ENCODE measurements around the gene DHRSX.
"Not testable (repeated sequence)": the region's sequence is repeated elsewhere in the genome, so short reads cannot be mapped to it uniquely, and the experiment has no call there.

DHRSX gene

DNA sequence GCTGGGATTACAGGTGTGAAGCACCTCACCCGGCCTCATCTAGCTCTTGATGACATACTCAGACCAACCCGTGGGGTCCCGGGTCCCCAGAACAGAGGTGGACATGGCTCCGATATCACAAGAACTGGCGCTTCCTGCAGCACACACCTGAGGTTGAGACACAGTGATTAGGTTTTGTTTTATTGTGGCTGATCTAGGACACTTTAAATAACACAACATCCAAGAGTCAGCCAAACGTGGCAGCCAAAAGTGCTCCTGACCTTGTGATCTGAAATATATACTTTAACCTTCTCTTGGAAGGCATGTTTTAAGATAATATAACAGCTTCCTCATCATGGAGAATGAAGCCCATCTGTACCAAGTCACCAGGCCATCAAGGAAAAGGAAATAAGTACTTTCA, 198.9 kb downstream of the DHRSX start:
- no peak for DNase-seq

DNA sequence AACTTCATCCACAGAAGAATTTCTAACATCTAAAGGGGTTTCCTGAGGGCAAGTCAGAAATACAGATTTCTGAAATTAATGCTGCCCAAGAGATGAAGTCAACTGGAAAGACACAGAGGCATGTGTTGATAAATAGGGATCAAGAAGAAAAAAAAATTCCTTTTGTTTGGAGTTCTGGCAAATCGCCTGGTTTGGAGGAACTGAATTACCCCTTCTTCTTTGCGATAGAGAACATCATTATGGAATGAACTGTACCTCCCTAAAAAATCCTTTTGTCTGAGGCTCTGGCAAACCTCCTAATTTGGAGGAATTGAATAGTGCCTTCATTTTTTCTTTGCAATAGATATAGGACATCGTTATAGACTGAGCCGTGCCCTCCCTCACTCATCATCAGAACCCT, 200.9 kb downstream of the DHRSX start:
- peak; percentile 18 for DNase-seq

DNA sequence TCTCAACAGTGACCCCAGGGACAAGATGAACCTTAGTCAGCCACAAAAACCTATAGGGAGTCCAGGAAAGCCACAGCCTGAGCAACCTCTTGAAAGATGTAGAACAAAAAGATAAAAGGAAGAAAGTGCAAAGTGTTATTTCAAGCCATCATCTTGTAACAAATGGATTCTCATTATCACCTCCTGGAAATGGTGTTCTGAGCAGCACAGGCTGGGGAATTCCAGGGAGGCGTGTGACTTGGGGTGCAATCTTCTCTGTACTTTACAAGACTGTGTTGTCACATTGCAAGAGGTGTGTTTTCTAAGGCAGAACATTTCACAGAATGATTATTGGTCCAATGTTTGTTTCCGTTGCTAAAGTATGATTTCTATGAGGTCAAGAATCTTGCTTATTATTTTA, 214.0 kb downstream of the DHRSX start:
- no peak for DNase-seq

DNA sequence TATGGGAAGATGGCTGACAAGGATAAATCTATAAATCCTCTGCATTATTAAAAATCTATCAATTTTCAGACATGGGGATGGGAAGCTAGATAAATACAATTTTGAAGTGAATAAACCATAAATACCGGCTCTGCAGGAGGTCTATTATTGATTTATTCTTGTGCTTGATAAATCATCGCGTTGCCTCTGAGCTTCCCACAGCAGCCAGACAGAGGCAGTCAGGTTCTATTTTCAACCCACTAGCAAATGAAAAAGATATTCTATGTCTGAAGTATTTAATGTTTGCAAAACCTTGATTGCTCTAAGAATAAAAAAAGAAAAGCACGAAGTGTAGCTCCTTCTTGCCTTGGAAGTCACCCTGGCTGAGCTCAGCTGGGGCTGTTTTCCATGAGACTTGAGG, 216.2 kb downstream of the DHRSX start:
- DNase-seq, result no peak

DNA sequence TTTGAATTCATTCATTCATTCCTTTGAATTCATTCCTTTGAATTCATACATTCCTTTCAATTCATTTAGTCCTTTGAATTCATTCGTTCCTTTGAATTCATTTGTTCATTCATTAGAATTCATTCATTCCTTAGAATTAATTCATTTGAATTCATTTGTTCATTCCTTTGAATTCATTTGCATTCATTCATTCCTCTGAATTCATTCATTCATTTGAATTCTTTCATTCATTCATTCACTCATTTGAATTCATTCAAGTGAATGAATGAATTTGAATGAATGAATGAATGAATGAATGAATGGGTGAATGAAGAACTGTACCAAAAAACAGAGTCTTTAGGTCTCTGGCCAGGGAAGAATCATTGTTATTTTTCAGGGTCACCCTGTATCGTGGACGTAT, 216.6 kb downstream of the DHRSX start:
- DNase-seq, result no peak

DNA sequence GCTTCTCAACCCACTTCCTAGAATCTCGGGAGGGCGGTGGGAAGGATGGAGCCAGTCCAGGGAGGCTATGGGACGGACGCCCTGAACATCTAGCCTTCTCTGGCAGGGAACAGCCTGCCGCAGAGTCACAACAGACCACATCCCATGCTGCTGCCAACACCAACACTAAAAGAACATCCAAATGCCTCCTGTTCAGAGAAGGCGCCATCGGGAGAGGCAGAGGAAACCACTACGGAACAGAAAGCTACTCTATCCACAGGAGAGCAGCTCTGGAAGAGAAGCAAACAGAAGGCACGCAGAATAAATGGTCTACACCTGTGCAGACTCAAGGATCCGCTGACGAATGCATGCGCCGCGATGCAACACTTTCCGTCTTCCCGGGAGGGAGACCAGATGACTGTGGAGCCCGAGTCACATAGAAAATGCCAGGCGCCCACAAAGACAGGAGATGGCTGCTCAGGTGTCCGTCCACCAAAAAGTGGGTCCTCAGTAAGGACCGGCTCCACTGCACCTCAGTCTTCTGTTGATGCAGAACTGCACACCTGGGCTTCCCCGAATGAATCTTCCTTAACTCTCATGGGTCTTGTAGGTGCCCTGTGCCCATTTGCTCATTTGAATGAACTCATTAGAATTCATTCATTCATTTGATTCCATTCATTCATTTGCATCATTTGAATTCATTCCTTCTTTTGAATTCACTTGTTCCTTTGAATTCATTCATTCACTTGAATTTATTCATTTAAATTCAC, 217.5 kb downstream of the DHRSX start:
- no peak for DNase-seq

DNA sequence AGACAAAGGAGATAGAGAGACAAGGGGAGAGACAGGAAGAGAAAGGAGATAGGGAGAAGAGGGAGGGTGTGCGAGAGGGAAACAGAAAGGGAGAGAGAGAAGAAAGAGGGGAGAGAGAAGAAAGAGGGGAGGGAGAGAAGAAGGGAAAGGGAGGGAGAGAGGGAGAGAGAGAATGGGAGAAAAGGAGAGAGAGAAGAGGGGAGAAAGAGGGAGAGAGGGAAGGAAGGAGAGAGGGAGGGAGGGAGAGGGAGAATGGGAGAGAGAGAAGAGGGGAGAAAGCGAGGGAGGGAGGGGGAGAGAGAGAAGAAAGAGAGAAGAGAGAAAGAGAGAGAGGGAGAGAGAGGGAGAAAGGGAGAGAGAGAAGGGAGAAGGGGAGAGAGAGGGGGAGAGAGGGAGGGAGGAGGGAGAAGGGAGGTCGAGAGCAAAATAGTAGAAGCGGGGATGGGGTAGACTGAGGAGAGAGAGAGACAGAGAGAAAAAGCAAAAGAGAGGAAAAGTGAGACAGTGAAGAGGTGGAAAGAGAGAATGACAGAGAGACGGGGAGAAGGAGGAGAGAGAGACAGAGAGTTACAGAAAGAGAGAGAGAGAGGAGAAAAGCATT, 218.2 kb downstream of the DHRSX start:
- no peak for DNase-seq

DNA sequence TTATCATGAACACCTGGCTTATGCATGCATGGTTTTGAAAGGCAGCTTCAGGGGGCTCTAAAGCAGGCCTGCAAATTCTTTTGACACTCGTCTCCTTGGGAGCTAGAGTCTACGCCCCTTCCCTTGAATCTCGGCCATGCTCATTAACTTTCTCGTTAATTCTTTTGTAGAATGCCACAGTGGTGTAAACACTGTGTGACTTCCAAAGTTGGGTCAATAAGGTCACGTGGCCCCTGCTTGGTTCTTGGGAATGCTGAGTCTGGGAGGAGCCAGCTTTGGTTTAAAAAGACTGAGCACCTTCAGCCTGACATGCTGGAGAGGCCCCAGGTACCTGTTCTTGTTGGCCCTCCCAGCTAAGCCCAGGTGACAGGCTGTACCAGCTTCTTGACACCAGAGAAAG, 228.4 kb downstream of the DHRSX start:
- no peak for DNase-seq

DNA sequence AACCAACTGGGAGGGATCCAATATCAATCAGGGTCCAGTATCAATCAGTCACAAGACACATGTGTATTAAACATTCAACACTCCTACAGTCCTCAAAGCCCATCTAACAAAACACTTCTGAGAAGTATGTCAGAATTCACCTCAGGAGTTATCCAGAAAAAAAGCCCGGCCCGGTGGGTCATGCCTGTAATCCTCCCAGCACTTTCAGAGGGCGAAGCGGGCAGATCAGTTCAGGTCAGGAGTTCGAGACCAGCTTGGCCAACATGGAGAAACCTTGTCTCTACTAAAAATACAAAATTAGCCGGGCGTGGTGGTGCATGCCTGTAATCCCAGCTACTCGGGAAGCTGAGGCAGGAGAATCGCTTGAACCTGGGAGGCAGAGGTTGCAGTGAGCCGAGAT, 229.2 kb downstream of the DHRSX start:
- DNase-seq, result not testable (repeated sequence)

DNA sequence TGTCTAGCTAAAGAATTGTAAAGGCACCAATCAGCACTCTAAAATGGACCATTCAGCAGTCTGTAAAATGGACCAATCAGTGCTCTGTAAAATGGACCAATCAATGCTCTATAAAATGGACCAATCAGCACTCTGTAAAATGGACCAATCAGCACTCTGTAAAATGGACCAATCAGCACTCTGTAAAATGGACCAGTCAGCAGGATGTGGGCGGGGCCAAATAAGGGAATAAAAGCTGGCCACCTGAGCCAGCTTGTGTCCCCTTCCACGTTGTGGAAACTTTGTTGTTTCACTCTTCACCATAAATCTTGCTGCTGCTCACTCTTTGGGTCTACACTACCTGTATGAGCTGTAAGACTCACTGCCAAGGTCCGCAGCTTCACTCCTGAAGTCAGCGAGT, 230.0 kb downstream of the DHRSX start:
- not testable (repeated sequence) for DNase-seq

DNA sequence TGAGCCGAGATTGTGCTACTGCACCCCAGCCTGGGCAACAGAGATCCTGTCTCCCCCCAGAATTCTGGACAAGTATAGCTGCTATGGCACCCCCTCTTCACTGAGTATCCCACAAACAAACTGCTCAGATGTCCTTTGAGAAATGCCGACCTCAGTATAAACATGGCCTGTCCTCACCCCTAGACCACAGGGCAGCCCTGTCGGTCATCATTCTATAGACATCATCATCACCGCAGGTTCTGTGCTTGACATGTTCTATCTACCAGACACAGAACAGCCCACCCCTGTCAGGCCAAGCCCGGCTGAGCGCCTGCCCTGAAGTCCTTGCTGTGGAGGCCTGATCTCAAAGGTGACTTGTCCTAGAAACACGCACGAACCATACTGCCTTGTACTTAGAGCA, 232.9 kb downstream of the DHRSX start:
- DNase-seq, result no peak

DNA sequence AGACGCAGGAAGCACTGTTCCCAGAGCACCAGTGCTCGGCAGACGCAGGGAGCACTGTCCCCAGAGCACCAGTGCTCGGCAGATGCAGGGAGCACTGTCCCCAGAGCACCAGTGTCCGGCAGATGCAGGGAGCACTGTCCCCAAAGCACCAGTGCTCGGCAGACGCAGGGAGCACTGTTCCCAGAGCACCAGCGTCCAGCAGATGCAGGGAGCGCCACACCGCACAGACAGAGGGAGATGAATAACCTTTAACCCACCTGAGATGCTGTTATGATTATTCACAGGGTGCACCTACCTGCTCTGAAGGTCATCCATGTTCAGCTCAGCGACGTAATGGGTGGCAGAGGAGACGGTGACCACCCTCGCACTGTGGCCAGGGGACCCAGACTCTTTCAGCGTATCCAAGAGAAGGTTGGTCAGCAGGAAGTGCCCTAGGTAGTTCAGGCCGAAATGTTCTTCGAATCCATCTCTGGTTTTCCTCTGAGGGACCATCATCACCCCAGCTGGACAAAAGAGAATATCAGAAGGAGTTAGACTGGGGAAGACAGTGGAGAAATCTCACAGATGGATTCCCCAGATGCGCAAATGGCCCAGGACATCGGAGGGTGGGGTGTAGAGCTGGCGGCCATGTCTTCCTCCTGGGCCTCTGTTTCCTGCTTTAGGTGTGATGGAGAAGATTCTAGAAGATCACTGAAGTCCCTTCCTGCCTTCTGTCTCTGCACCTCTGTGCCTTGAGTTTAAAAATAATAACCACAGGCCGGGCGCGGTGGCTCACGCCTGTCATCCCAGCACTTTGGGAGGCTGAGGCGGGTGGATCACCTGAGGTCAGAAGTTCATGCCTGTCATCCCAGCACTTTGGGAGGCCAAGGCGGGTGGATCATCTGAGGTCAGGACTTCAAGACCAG, 234.1 kb downstream of the DHRSX start:
- DNase-seq, result no peak

DNA sequence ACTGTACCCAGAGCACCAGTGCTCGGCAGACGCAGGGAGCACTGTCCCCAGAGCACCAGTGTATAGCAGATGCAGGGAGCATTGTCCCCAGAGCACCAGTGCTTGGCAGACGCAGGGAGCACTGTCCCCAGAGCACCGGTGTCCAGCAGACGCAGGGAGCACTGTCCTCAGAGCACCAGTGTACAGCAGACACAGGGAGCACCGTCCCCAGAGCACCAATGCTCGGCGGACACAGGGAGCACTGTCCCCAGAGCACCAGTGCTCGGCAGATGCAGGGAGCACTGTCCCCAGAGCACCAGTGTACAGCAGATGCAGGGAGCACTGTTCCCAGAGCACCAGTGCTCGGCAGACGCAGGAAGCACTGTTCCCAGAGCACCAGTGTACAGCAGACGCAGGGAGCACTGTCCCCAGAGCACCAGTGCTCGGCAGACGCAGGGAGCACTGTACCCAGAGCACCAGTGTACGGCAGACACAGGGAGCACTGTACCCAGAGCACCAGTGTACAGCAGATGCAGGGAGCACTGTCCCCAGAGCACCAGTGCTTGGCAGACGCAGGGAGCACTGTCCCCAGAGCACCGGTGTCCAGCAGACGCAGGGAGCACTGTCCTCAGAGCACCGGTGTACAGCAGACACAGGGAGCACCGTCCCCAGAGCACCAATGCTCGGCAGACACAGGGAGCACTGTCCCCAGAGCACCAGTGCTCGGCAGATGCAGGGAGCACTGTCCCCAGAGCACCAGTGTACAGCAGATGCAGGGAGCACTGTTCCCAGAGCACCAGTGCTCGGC, 234.9 kb downstream of the DHRSX start:
- DNase-seq, result not testable (repeated sequence)

DNA sequence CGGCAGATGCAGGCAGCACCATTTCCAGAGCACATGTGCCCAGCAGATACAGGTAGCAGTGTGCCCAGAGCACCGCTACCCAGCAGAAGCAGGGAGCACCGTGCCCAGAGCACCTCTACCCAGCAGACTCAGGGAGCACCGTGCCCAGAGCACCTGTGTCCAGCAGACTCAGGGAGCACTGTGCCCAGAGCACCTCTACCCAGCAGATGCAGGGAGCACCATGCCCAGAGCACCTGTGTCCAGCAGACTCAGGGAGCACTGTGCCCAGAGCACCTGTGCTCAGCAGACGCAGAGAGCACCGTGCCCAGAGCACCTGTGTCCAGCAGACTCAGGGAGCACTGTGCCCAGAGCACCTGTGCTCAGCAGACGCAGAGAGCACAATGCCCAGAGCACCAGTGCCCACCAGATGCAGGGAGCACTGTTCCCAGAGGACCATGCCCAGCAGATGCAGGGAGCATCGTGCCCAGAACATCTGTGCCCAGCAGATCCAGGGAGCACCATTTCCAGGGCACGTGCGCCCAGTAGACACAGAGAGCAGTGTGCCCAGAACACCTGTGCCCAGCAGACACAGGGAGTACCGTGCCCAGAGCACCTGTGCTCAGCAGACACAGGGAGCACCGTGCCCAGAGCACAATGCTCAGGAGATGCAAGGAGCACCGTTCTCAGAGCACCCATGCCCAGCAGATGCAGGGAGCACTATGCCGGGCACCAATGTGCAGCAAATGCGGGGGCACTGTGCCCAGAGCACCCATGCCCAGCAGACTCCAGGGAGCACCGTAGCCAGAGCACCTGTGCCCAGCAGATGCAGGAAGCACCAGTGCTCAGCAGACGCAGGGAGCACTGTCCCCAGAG, 236.4 kb downstream of the DHRSX start:
- no peak for DNase-seq

DNA sequence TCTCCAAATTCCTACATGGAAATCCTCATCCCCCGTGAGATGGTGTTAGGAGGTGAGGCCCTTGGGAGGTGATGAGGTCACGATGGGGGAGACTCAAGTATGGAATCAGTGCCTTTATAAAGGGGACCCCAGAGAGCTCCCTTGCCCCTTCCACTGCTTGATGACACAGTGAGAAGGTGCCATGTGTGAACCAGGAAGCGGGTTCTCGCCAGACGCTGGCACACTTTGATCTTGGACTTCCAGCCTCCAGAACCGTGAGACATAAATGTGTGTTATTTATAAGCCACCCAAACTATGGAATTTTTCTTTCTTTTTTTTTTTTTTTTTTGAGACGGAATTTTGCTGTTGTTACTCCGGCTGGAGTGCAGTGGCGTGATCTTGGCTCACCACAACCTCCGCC, 237.6 kb downstream of the DHRSX start:
- no peak for DNase-seq

DNA sequence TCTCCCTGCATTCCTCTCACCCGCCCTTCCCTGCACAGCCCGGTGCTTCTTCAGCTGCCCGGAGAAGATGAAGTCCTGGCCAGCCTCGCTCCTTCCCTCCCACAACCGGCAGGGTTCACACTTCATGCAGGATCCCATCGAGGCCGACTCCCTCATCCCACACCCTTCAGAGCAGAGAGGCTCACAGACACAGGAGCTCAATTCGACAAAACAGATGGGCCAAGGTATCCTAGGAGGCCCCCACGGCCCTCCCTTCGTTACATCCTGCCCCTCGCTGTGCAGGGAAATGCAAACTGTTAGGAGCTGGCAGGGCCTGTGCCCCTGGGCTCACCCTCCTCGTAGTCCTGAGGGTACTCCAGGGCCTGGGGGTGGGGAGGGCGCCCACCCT, 238.1 kb downstream of the DHRSX start:
- DNase-seq, result no peak

DNA sequence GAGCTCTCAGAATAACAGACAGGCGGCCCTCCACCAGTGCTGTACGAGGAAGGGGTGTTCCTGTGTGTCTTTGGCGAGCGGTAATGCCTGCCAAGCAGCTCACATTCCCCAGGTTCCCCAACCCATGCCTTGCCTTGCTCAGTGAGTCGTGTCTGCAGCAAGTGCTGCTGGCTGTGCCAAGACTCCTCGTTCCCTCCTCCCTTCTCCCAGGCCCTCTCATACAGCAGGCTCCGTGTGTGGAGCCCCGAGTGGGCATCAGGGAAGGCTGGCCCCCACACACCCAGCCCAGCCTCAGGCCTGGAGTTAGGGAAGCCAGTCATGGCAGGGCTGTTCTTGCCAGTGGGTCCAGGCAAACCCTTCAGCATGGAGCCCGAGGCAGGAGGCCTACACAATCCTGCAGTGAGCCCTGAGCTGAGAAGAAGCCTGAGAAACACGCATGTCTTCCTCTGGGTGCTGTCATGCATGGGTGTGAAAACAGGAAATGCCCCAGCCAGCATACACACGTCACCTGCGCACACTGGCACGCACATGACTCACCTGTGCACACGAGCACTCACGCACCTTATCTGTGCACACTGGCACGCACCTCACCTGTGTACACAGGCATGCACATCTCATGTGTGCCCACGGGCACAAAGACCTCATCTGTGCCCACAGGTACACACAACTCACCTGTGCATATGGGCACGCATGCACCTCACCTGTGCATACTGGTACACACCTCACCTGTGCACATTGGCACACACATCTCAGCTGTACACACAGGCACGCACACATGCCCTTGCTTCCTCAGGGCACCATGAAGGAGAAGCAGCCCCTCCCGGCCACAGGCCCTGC, 238.7 kb downstream of the DHRSX start:
- DNase-seq, result no peak

DNA sequence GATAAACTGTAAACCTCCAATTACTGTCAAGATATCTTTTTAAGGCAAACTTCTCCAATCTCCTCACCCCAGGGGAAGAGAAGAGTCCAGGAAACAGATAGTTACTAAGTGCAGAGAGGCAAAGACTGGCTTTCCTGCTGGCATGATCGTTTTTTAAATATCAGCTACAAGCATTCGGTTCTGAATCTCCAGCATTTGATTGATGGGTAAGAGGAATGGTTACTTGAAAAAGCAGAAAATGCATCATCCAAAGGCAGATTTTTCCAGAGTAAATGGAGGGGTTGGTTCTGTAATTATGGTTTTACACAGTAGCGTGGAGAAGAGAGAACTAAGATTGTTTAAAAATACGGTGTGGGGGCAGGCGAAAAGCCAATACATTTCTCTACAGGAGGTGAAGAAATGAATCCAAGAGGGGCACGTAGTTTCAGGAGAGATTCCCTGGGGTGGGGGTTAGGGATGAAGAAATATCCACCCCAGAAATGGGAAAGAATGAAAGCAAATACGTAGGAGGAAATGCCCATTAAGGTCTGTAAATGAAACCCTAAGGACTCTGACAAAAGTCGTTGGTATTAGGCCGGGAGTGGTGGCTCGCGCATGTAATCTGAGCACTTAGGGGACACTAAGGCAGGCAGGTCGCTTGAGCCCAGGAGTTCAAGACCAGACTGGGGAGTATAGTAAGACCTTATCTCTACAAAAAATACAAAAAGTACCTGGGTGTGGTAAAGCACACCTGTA, 248.3 kb downstream of the DHRSX start:
- no peak for DNase-seq

DNA sequence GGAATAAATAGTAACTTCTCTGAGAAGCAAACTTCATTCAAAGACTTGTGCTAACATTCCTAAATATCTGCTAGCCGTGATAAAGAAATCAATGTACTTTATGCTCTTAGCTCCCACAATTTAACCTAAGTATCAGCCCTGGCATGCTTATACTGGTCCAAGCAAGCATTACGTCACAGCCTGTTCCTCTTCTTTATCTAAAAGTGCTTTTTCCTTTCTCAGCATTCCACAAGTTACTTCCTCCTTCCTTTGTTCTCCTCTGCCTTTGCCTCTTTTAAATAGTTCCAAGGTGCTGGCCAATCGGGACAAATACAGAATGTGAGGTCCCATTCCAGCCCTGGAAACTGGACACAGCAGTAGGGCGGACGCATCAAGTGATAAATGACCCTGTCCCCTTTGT, 249.6 kb downstream of the DHRSX start:
- no peak for DNase-seq

DNA sequence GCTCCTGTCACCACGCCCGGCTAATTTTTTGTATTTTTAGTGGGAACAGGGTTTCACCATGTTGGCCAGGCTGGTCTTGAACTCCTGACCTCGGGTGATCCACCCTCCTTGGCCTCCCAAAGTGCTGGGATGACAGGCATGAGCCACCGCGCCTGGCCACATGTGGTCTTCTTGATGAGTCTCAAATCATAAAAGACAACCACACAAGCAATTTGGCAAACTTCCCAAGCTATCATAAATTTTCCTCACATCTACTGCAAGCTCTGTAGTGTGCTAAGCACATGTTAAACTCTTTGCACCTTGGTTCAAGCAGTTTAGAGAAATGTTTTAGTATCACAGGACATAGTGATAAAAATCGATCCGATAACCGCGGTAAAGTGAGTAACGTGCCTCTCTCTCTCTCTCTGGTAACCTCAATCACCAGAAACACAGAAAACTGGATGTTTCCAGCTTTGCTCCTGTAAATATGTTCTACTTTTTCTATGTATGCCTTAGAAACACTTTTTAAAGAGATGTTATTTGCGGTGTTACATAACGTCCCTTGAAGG, 256.8 kb downstream of the DHRSX start:
- DNase-seq, result peak; percentile 87

Data from fibroblast of skin of right biceps (primary cell).